HepG2 (cell line): ENCODE results near the gene CCDC93. TPM values are rescaled to one million over a fixed set of nuclear protein-coding genes. Genes with fewer than 3 reads are reported as not detected.

Source experiments
- ADNP ChIP-seq: sonication (generic); formaldehyde crosslinking; IDR thresholded peaks from 2 replicates; pipeline ENCODE4 v1.4.0; 2020; ENCODE audit warnings: missing genetic modification reagents
- CREB3 ChIP-seq: sonication (generic); formaldehyde crosslinking; IDR thresholded peaks from 2 replicates; pipeline ENCODE4 v1.5.0; 2020; ENCODE audit warnings: missing genetic modification reagents
- DNMT1 ChIP-seq: sonication (generic); formaldehyde crosslinking; IDR thresholded peaks from 2 replicates; pipeline ENCODE4 v1.5.1; 2020; ENCODE audit warnings: mild to moderate bottlenecking, missing genetic modification reagents
- FOSL1 ChIP-seq: sonication (generic); formaldehyde crosslinking; IDR thresholded peaks from 2 replicates; pipeline ENCODE4 v1.9.0; 2021; ENCODE audit warnings: missing genetic modification reagents, borderline replicate concordance
- IRF9 ChIP-seq: sonication (generic); formaldehyde crosslinking; IDR thresholded peaks from 2 replicates; pipeline ENCODE4 v1.8.0; 2022; ENCODE audit warnings: missing genetic modification reagents, mild to moderate bottlenecking, borderline replicate concordance
- KDM5B ChIP-seq: sonication (generic); formaldehyde crosslinking; IDR thresholded peaks from 2 replicates; pipeline ENCODE4 v1.4.0; 2020; ENCODE audit warnings: missing genetic modification reagents, mild to moderate bottlenecking, borderline replicate concordance
- MNT ChIP-seq: fragments of 450-650 bp; IDR thresholded peaks from 2 replicates; pipeline ENCODE4 v1.6.1; 2016
- NFIB ChIP-seq: sonication (generic); formaldehyde crosslinking; IDR thresholded peaks from 2 replicates; pipeline ENCODE4 v1.9.0; 2021; ENCODE audit warnings: missing genetic modification reagents, mild to moderate bottlenecking, borderline replicate concordance
- POLR2AphosphoS5 ChIP-seq: IDR thresholded peaks from 2 replicates; pipeline ENCODE4 v1.6.1; 2012; ENCODE audit warnings: low read depth, low read length
- PRPF4 ChIP-seq: fragments of 200-400 bp; formaldehyde crosslinking; IDR thresholded peaks from 2 replicates; pipeline ENCODE4 v1.6.1; 2016; ENCODE audit warnings: low read length, low read depth; ENCODE audit not compliant: poor library complexity, severe bottlenecking
- SATB2 ChIP-seq: sonication (generic); formaldehyde crosslinking; IDR thresholded peaks from 2 replicates; pipeline ENCODE4 v1.5.0; 2020; ENCODE audit warnings: missing genetic modification reagents
- SRF ChIP-seq: IDR thresholded peaks from 2 replicates; pipeline ENCODE4 v1.6.1; 2011; ENCODE audit warnings: mild to moderate bottlenecking, low read depth, low read length, moderate library complexity
- SSRP1 ChIP-seq: IDR thresholded peaks from 2 replicates; pipeline ENCODE4 v1.6.1; 2016; ENCODE audit warnings: control low read depth
- THYN1 ChIP-seq: sonication (generic); formaldehyde crosslinking; IDR thresholded peaks from 2 replicates; pipeline ENCODE4 v1.8.1; 2023; ENCODE audit warnings: low read depth, mild to moderate bottlenecking, moderate library complexity, missing genetic modification reagents, borderline replicate concordance
- ZBTB33 ChIP-seq: sonication (generic); formaldehyde crosslinking; IDR thresholded peaks from 2 replicates; pipeline ENCODE4 v1.4.0; 2020; ENCODE audit warnings: missing genetic modification reagents
- ZNF17 ChIP-seq: sonication (generic); formaldehyde crosslinking; IDR thresholded peaks from 2 replicates; pipeline ENCODE4 v1.5.0; 2020; ENCODE audit warnings: mild to moderate bottlenecking, missing genetic modification reagents
- ZNF224 ChIP-seq: sonication (generic); formaldehyde crosslinking; IDR thresholded peaks from 2 replicates; pipeline ENCODE4 v1.5.0; 2020; ENCODE audit warnings: mild to moderate bottlenecking, missing genetic modification reagents
- ZNF383 ChIP-seq: sonication (generic); formaldehyde crosslinking; IDR thresholded peaks from 2 replicates; pipeline ENCODE4 v1.4.0; 2020; ENCODE audit warnings: missing genetic modification reagents, mild to moderate bottlenecking, borderline replicate concordance
- ZNF558 ChIP-seq: sonication (generic); formaldehyde crosslinking; IDR thresholded peaks from 2 replicates; pipeline ENCODE4 v1.9.0; 2022; ENCODE audit warnings: mild to moderate bottlenecking, missing genetic modification reagents, borderline replicate concordance
- ZZZ3 ChIP-seq: sonication (generic); formaldehyde crosslinking; IDR thresholded peaks from 2 replicates; pipeline ENCODE4 v1.4.0; 2020; ENCODE audit warnings: missing genetic modification reagents, mild to moderate bottlenecking, borderline replicate concordance
- polyA plus RNA-seq, 8 experiments: library from polyadenylated mRNA; depleted of rRNA in 3 of 8; stranded (reverse) in 7 of 8; unstranded in 1 of 8; fragments of >200 nt; fragmentation: Illumina TruSeq in 4 of 8; extraction: Trizol in 4 of 8; gene quantifications; 2 replicates each; pipeline versions ENCODE4 v1.2.1 to v1.2.3, GENCODE V29; 2011 to 2016; ENCODE audit warnings: low read depth in 4 of 8, missing spikeins in 1 of 8, mixed read lengths in 1 of 8; ENCODE audit not compliant: insufficient read depth in 1 of 8
- total RNA-seq, 5 experiments: library from RNA; depleted of rRNA; stranded (reverse); fragments of >200 nt; fragmentation: Illumina TruSeq; extraction: Trizol; gene quantifications; 2 replicates each; pipeline ENCODE4 v1.2.3, GENCODE V29; 2016; ENCODE audit warnings: low read depth in 1 of 5
- TF ChIP-seq, protein P1 (sequence below): sonication (generic); formaldehyde crosslinking; IDR thresholded peaks from 2 replicates; pipeline ENCODE4; 2020; ENCODE audit warnings: missing genetic modification reagents, mild to moderate bottlenecking, borderline replicate concordance
- TF ChIP-seq, protein P2 (sequence below): sonication (generic); formaldehyde crosslinking; IDR thresholded peaks from 2 replicates; pipeline ENCODE4 v1.5.0; 2020; ENCODE audit warnings: mild to moderate bottlenecking, low read depth, missing genetic modification reagents, borderline replicate concordance

Gene CCDC93
- total and polyA plus RNA-seq, 2 of the 13 experiments (the other 11 are each of a cell fraction or from before 2014, with no cell fraction given): 37.2 to 53.2 TPM

DNA sequence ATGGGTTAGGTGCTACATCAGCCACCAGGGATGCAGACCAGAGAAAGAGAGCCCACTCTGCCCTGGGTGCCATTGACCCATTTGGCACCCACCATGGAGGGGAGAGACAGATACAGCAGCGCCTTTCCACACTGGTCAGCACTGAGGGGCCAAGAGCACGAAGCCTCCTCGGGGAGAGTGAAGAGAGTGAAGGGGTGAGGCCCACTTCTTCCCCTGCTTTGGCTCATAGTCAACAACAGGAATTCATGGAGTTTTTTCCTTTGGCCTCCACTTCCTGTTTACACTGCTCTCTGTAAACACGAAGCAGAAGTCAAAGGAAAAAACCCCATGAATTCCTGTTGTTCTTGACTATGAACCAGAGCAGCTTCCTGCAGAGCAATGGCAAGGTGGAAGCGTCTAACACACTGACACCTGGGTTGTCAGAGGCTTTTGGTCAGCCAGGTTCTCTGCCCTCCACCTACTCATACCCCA is 80.0 kb downstream of the CCDC93 start (continued):
- TF ChIP-seq ZNF383 (CRISPR knock-in tag): no peak
- TF ChIP-seq MNT: no peak
- TF ChIP-seq SATB2 (CRISPR knock-in tag): no peak
- TF ChIP-seq SSRP1 (CRISPR knock-in tag): no peak
- TF ChIP-seq, protein P1, sequence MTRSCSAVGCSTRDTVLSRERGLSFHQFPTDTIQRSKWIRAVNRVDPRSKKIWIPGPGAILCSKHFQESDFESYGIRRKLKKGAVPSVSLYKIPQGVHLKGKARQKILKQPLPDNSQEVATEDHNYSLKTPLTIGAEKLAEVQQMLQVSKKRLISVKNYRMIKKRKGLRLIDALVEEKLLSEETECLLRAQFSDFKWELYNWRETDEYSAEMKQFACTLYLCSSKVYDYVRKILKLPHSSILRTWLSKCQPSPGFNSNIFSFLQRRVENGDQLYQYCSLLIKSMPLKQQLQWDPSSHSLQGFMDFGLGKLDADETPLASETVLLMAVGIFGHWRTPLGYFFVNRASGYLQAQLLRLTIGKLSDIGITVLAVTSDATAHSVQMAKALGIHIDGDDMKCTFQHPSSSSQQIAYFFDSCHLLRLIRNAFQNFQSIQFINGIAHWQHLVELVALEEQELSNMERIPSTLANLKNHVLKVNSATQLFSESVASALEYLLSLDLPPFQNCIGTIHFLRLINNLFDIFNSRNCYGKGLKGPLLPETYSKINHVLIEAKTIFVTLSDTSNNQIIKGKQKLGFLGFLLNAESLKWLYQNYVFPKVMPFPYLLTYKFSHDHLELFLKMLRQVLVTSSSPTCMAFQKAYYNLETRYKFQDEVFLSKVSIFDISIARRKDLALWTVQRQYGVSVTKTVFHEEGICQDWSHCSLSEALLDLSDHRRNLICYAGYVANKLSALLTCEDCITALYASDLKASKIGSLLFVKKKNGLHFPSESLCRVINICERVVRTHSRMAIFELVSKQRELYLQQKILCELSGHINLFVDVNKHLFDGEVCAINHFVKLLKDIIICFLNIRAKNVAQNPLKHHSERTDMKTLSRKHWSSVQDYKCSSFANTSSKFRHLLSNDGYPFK (CRISPR knock-in tag): peak; percentile 23; the same call in 1 of the 2 replicates
- no peak for TF ChIP-seq ZBTB33 (CRISPR knock-in tag)
- TF ChIP-seq ZNF558 (CRISPR knock-in tag): no peak
- no peak for TF ChIP-seq ZNF17
- TF ChIP-seq DNMT1: no peak
- no peak for TF ChIP-seq SRF
- TF ChIP-seq, protein P2, sequence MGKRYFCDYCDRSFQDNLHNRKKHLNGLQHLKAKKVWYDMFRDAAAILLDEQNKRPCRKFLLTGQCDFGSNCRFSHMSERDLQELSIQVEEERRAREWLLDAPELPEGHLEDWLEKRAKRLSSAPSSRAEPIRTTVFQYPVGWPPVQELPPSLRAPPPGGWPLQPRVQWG (CRISPR knock-in tag): no peak
- TF ChIP-seq NFIB (CRISPR knock-in tag): no peak
- no peak for TF ChIP-seq PRPF4
- TF ChIP-seq KDM5B (CRISPR knock-in tag): no peak; the same call in 1 of the 2 replicates
- no peak for TF ChIP-seq FOSL1 (CRISPR knock-in tag)
- no peak for TF ChIP-seq ZZZ3 (CRISPR knock-in tag)
- TF ChIP-seq ZNF224 (CRISPR knock-in tag): no peak
- TF ChIP-seq POLR2AphosphoS5: no peak
- no peak for TF ChIP-seq THYN1 (CRISPR knock-in tag)
- TF ChIP-seq CREB3 (CRISPR knock-in tag): no peak
- TF ChIP-seq ADNP (CRISPR knock-in tag): no peak
- no peak for TF ChIP-seq IRF9 (CRISPR knock-in tag)
